Mucosa of rectum (tissue), 2 donors: ENCODE measurements around the gene PSMD3.
A peak's percentile ranks its signal among the peaks of the same experiment; 100 is the strongest.

Experiments
- H3K27ac ChIP-seq, 2 donors: one replicate each; pipeline ENCODE4 v1.7.0; 2013; ENCODE audit warnings: inconsistent platforms in 2 of 2, low read depth in 2 of 2, low read length in 2 of 2
- H3K27me3 ChIP-seq, 2 donors: one replicate each; pipeline ENCODE4 v1.7.0; 2013; ENCODE audit warnings: low read length in 2 of 2; ENCODE audit not compliant: control insufficient read depth in 2 of 2, insufficient read depth in 2 of 2
- H3K36me3 ChIP-seq, 2 donors: one replicate each; pipeline ENCODE4 v1.7.0; 2013; ENCODE audit warnings: low read length in 2 of 2; ENCODE audit not compliant: control insufficient read depth in 2 of 2, insufficient read depth in 2 of 2
- H3K4me1 ChIP-seq, 2 donors: one replicate each; pipeline ENCODE4 v1.7.0; 2013; ENCODE audit warnings: low read length in 2 of 2, mild to moderate bottlenecking in 1 of 2; ENCODE audit not compliant: control insufficient read depth in 2 of 2, insufficient read depth in 2 of 2
- H3K4me3 ChIP-seq, 2 donors: one replicate each; pipeline ENCODE4 v1.7.0; 2013; ENCODE audit warnings: low read length in 2 of 2
- H3K9ac ChIP-seq, 2 donors: one replicate each; pipeline ENCODE4 v1.7.0; 2013; ENCODE audit warnings: low read length in 2 of 2, low read depth in 1 of 2, mild to moderate bottlenecking in 1 of 2
- H3K9me3 ChIP-seq, 2 donors: one replicate each; pipeline ENCODE4 v1.7.0; 2013; ENCODE audit warnings: low read length in 2 of 2; ENCODE audit not compliant: control insufficient read depth in 2 of 2
- donor health status: healthy.
- donor health status: Normal muscosa, but diverticular disease.

Gene PSMD3

GRCh38 chr17:40026816-40027613 lies 46.4 kb downstream of the PSMD3 start:
- Histone ChIP-seq H3K27me3 (no peaks in the 10 kb centered on the region), H3K9ac (no peak overlapping the region), H3K4me1 (peaks cover 28 to 40% of the 10 kb centered on the region in 2 donors), H3K36me3 (peaks cover 42 to 62% of the 10 kb centered on the region in 2 donors), H3K9me3 (no peaks in the 10 kb centered on the region), H3K4me3 (no peak overlapping the region), H3K27ac (no peak overlapping the region)

- Histone ChIP-seq H3K4me1 (peaks cover 31 to 40% of the 10 kb centered on the region in 2 donors), H3K4me3 (no peak overlapping the region), H3K9me3 (no peaks in the 10 kb centered on the region), H3K27me3 (no peaks in the 10 kb centered on the region), H3K27ac (no peak overlapping the region), H3K9ac (no peak overlapping the region), H3K36me3 (peaks cover 38 to 62% of the 10 kb centered on the region in 2 donors)
Measured at GRCh38 chr17:40027614-40028012, 47.0 kb downstream of the PSMD3 start.

- H3K27ac ChIP-seq = no peak overlapping the region
- H3K4me1 ChIP-seq = peaks cover 27 to 36% of the 10 kb centered on the region in 2 donors
- peaks cover 47 to 63% of the 10 kb centered on the region in 2 donors for H3K36me3 ChIP-seq
- no peaks in the 10 kb centered on the region for H3K9me3 ChIP-seq
- no peak overlapping the region for H3K9ac ChIP-seq
- H3K4me3 ChIP-seq = no peak overlapping the region
- no peaks in the 10 kb centered on the region for H3K27me3 ChIP-seq
Measured at GRCh38 chr17:40028595-40028994, 48.0 kb downstream of the PSMD3 start.

GRCh38 chr17:40031706-40032105 lies 51.1 kb downstream of the PSMD3 start:
- H3K4me1 ChIP-seq = peaks cover 21 to 23% of the 10 kb centered on the region in 2 donors
- no peaks in the 10 kb centered on the region for H3K9me3 ChIP-seq
- H3K9ac ChIP-seq = peak overlapping the region in 1 of 2 donors; percentile 68
- no peak overlapping the region for H3K4me3 ChIP-seq
- peaks cover 47 to 68% of the 10 kb centered on the region in 2 donors for H3K36me3 ChIP-seq
- H3K27me3 ChIP-seq = no peaks in the 10 kb centered on the region
- H3K27ac ChIP-seq = peak overlapping the region; percentile 76 to 83

- H3K9ac ChIP-seq = peak overlapping the region; percentile 41 to 68
- H3K9me3 ChIP-seq = no peaks in the 10 kb centered on the region
- peaks cover 45 to 67% of the 10 kb centered on the region in 2 donors for H3K36me3 ChIP-seq
- H3K27ac ChIP-seq = peak overlapping the region; percentile 82 to 83
- no peaks in the 10 kb centered on the region for H3K27me3 ChIP-seq
- peaks cover 21% of the 10 kb centered on the region in 2 donors for H3K4me1 ChIP-seq
- peak overlapping the region; percentile 53 to 59 for H3K4me3 ChIP-seq
Measured at GRCh38 chr17:40032322-40033320, 52.0 kb downstream of the PSMD3 start.

GRCh38 chr17:40033339-40033738 lies 52.7 kb downstream of the PSMD3 start:
- Histone ChIP-seq H3K36me3 (peaks cover 43 to 64% of the 10 kb centered on the region in 2 donors), H3K9me3 (no peaks in the 10 kb centered on the region), H3K27me3 (no peaks in the 10 kb centered on the region), H3K9ac (peak overlapping the region in 1 of 2 donors; percentile 68), H3K4me1 (peaks cover 21% of the 10 kb centered on the region in 2 donors), H3K4me3 (no peak overlapping the region), H3K27ac (peak overlapping the region in 1 of 2 donors; percentile 83)

GRCh38 chr17:40034426-40035161 lies 54.0 kb downstream of the PSMD3 start:
- Histone ChIP-seq H3K27me3 (no peaks in the 10 kb centered on the region), H3K36me3 (peaks cover 34 to 52% of the 10 kb centered on the region in 2 donors), H3K4me3 (no peak overlapping the region), H3K9ac (no peak overlapping the region), H3K9me3 (no peaks in the 10 kb centered on the region), H3K4me1 (peaks cover 21% of the 10 kb centered on the region in 2 donors), H3K27ac (no peak overlapping the region)

GRCh38 chr17:40035162-40035559 lies 54.6 kb downstream of the PSMD3 start:
- no peak overlapping the region for H3K27ac ChIP-seq
- H3K4me1 ChIP-seq = peaks cover 21% of the 10 kb centered on the region in 2 donors
- H3K4me3 ChIP-seq = no peak overlapping the region
- no peak overlapping the region for H3K9ac ChIP-seq
- H3K27me3 ChIP-seq = no peaks in the 10 kb centered on the region
- H3K36me3 ChIP-seq = peaks cover 30 to 46% of the 10 kb centered on the region in 2 donors
- H3K9me3 ChIP-seq = no peaks in the 10 kb centered on the region

GRCh38 chr17:40038882-40039513 lies 58.4 kb downstream of the PSMD3 start:
- Histone ChIP-seq H3K36me3 (peaks cover 15 to 21% of the 10 kb centered on the region in 2 donors), H3K9me3 (no peaks in the 10 kb centered on the region), H3K27ac (peak overlapping the region; percentile 7 to 52), H3K9ac (no peak overlapping the region), H3K4me3 (no peak overlapping the region), H3K27me3 (no peaks in the 10 kb centered on the region), H3K4me1 (peaks cover 5% of the 10 kb centered on the region in 2 donors)
